Astrocyte (in vitro differentiated cells and primary cell): ENCODE data around the gene NABP2.

Experiments
- EZH2 ChIP-seq: IDR thresholded peaks from 2 replicates; pipeline ENCODE4 v1.6.1; 2012; ENCODE audit warnings: mild to moderate bottlenecking, low read length, inconsistent platforms; ENCODE audit not compliant: insufficient read depth
- TF ChIP-seq, protein P1 (sequence below): IDR thresholded peaks from 2 replicates; pipeline ENCODE4 v1.5.1; 2011; ENCODE audit warnings: low read depth, mild to moderate bottlenecking, inconsistent platforms, low read length, moderate library complexity; ENCODE audit not compliant: insufficient read depth

DNA sequence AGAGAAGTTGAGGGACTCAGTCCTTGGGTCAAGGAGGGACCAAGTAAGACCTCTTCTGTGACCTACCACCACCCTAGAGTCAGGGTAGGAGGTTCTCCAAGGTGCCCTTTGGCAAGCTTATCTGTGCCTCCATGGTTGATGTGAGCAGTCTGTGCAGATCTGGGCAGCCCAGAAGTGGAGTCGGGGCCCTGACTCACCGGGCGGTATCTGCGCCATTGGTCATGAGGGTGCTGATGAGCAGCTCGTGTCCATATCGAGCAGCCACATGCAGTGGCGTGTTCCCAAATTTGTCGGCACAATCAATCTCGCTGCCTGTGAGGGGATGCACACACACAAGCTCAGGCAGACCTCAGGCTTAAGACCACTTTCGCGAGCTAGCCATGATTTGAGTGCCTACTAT is 28.9 kb downstream of the NABP2 start:
- TF ChIP-seq, protein P1, sequence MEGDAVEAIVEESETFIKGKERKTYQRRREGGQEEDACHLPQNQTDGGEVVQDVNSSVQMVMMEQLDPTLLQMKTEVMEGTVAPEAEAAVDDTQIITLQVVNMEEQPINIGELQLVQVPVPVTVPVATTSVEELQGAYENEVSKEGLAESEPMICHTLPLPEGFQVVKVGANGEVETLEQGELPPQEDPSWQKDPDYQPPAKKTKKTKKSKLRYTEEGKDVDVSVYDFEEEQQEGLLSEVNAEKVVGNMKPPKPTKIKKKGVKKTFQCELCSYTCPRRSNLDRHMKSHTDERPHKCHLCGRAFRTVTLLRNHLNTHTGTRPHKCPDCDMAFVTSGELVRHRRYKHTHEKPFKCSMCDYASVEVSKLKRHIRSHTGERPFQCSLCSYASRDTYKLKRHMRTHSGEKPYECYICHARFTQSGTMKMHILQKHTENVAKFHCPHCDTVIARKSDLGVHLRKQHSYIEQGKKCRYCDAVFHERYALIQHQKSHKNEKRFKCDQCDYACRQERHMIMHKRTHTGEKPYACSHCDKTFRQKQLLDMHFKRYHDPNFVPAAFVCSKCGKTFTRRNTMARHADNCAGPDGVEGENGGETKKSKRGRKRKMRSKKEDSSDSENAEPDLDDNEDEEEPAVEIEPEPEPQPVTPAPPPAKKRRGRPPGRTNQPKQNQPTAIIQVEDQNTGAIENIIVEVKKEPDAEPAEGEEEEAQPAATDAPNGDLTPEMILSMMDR, result no peak
- no peak for TF ChIP-seq EZH2
